Smooth muscle cell (in vitro differentiated cells): Measurements from ENCODE around the gene FIBIN. TPM values are rescaled to one million over a fixed set of nuclear protein-coding genes. Genes with fewer than 3 reads are reported as not detected.
"Not testable (repeated sequence)": the region's sequence is repeated elsewhere in the genome, so short reads cannot be mapped to it uniquely, and the experiment has no call there.

ENCODE experiments used
- DNase-seq: peaks from one replicate; lab custom pipeline; 2025; ENCODE audit not compliant: unreplicated experiment; lab: John Stamatoyannopoulos, UW
- H2AFZ ChIP-seq: fragments of 200-600 bp; sonication (generic); 2 replicates; pipeline ENCODE4 v1.6.0; 2016; ENCODE audit warnings: antibody characterized with exemption, low read depth, mild to moderate bottlenecking
- H3F3A ChIP-seq: fragments of 200-600 bp; sonication (generic); 2 replicates; pipeline ENCODE4 v1.6.0; 2017; ENCODE audit warnings: antibody characterized with exemption, low read depth
- H3K27ac ChIP-seq: fragments of 200-600 bp; sonication (generic); 2 replicates; pipeline ENCODE4 v1.5.1; 2016; ENCODE audit warnings: low read depth, mild to moderate bottlenecking
- H3K27me3 ChIP-seq: fragments of 200-600 bp; sonication (generic); 2 replicates; pipeline ENCODE4 v1.6.1; 2016; ENCODE audit warnings: low read depth, mild to moderate bottlenecking
- H3K36me3 ChIP-seq: fragments of 200-600 bp; sonication (generic); 2 replicates; pipeline ENCODE4 v1.5.1; 2016; ENCODE audit warnings: low read depth
- H3K4me1 ChIP-seq: fragments of 200-600 bp; sonication (generic); 2 replicates; pipeline ENCODE4 v1.5.1; 2016; ENCODE audit warnings: low read depth
- H3K4me2 ChIP-seq: fragments of 200-600 bp; sonication (generic); 2 replicates; pipeline ENCODE4 v1.6.0; 2016; ENCODE audit warnings: mild to moderate bottlenecking
- H3K4me3 ChIP-seq: fragments of 200-600 bp; sonication (generic); 2 replicates; pipeline ENCODE4 v1.5.1; 2016; ENCODE audit warnings: mild to moderate bottlenecking
- H3K79me2 ChIP-seq: fragments of 200-600 bp; sonication (generic); 2 replicates; pipeline ENCODE4 v1.6.0; 2016; ENCODE audit warnings: low read depth, mild to moderate bottlenecking
- H3K9ac ChIP-seq: fragments of 200-600 bp; sonication (generic); 2 replicates; pipeline ENCODE4 v1.6.0; 2016; ENCODE audit warnings: low read depth
- H3K9me3 ChIP-seq: fragments of 200-600 bp; sonication (generic); replicated peaks from 2 replicates; pipeline ENCODE4 v1.5.1; 2016; ENCODE audit warnings: low read depth
- H4K20me1 ChIP-seq: fragments of 200-600 bp; sonication (generic); 2 replicates; pipeline ENCODE4 v1.6.0; 2016; ENCODE audit warnings: low read depth
- CTCF ChIP-seq: fragments of 200-600 bp; sonication (generic); IDR thresholded peaks from 2 replicates; pipeline ENCODE4 v1.5.1; 2017; ENCODE audit warnings: borderline replicate concordance, mild to moderate bottlenecking, antibody characterized with exemption; ENCODE audit not compliant: insufficient read depth, poor library complexity, severe bottlenecking
- WGBS: methylation state at CpG from one replicate; pipeline ENCODE4 v1.1.7; 2016; ENCODE audit warnings: low lambda C conversion rate; 5-methylcytosine and 5-hydroxymethylcytosine counted together
- polyA plus RNA-seq: library from polyadenylated mRNA; unstranded; fragments of >200 nt; fragmentation: Nextera tagmentation; extraction: Ambion mirVana; gene quantifications from 2 replicates; pipeline ENCODE4 v1.2.1, GENCODE V29; 2016
- total RNA-seq: library from RNA; depleted of rRNA; stranded (reverse); fragments of >200 nt; gene quantifications from 2 replicates; pipeline ENCODE4 v1.2.3, GENCODE V29; 2014

FIBIN gene
- total and polyA plus RNA-seq, 2 experiments from 2014 or later = 24.7 to 40.7 TPM

GRCh38 chr11:26964339-26964738 lies 29.6 kb upstream of the FIBIN start:
- H4K20me1 ChIP-seq = no peaks in the 10 kb centered on the region
- H3K27me3 ChIP-seq = no peaks in the 10 kb centered on the region
- no peaks in the 10 kb centered on the region for H3K36me3 ChIP-seq
- no peaks in the 10 kb centered on the region for H3K4me1 ChIP-seq
- no peak for TF ChIP-seq CTCF
- peak overlapping the region; percentile 30 for H2AFZ ChIP-seq
- DNase-seq = no peak
- H3K79me2 ChIP-seq = no peaks in the 10 kb centered on the region
- peak overlapping the region; percentile 42 for H3K4me3 ChIP-seq
- H3K9ac ChIP-seq = no peak overlapping the region
- H3K27ac ChIP-seq = peak overlapping the region; percentile 39
- 63% methylated on average over 3 of the region's 3 CpGs for WGBS
- H3K9me3 ChIP-seq = no peaks in the 10 kb centered on the region
- H3F3A ChIP-seq = peaks cover 4% of the 10 kb centered on the region
- peak overlapping the region; percentile 79 for H3K4me2 ChIP-seq

GRCh38 chr11:26964847-26965485 lies 28.9 kb upstream of the FIBIN start:
- Histone ChIP-seq H3K4me3 (peak overlapping the region; percentile 42), H3K4me2 (peak overlapping the region; percentile 79), H2AFZ (peak overlapping the region; percentile 30), H3K27ac (peak overlapping the region; percentile 39)
- not testable (repeated sequence) for H3K79me2 ChIP-seq, H3K9ac ChIP-seq, H3K36me3 ChIP-seq, H3K4me1 ChIP-seq, H3K9me3 ChIP-seq, H3F3A ChIP-seq, H3K27me3 ChIP-seq, H4K20me1 ChIP-seq, DNase-seq
- WGBS = 58% methylated on average over 32 of the region's 32 CpGs

- no peaks in the 10 kb centered on the region for H3K36me3 ChIP-seq
- H2AFZ ChIP-seq = no peak overlapping the region
- H3K4me2 ChIP-seq = no peak overlapping the region
- H3K9ac ChIP-seq = no peak overlapping the region
- WGBS = 85% methylated on average over 2 of the region's 2 CpGs
- no peak for DNase-seq
- TF ChIP-seq CTCF = no peak
- H3K79me2 ChIP-seq = no peaks in the 10 kb centered on the region
- H3K27ac ChIP-seq = no peak overlapping the region
- H3K9me3 ChIP-seq = no peaks in the 10 kb centered on the region
- no peak overlapping the region for H3K4me3 ChIP-seq
- H4K20me1 ChIP-seq = no peaks in the 10 kb centered on the region
- peaks cover 16% of the 10 kb centered on the region for H3K4me1 ChIP-seq
- H3F3A ChIP-seq = peaks cover 17% of the 10 kb centered on the region
- no peaks in the 10 kb centered on the region for H3K27me3 ChIP-seq
Measured at GRCh38 chr11:26971961-26972360, 22.0 kb upstream of the FIBIN start.

- Histone ChIP-seq H2AFZ (no peak overlapping the region), H3K4me2 (peak overlapping the region; percentile 72), H3K4me1 (peaks cover 16% of the 10 kb centered on the region), H3K36me3 (no peaks in the 10 kb centered on the region), H3K27ac (peak overlapping the region; percentile 76), H3F3A (peaks cover 17% of the 10 kb centered on the region), H3K9me3 (no peaks in the 10 kb centered on the region), H3K79me2 (no peaks in the 10 kb centered on the region), H3K27me3 (no peaks in the 10 kb centered on the region), H3K9ac (no peak overlapping the region), H3K4me3 (no peak overlapping the region), H4K20me1 (no peaks in the 10 kb centered on the region)
- WGBS = 66% methylated on average over 3 of the region's 3 CpGs
- no peak for DNase-seq
- TF ChIP-seq CTCF = no peak
Measured at GRCh38 chr11:26974069-26974783, 19.7 kb upstream of the FIBIN start.
